DND-41 (cell line): ENCODE data around the gene DIS3L2.
A peak's percentile ranks its signal among the peaks of the same experiment; 100 is the strongest.
"Not testable (repeated sequence)": the region's sequence is repeated elsewhere in the genome, so short reads cannot be mapped to it uniquely, and the experiment has no call there.

Experiments used
- ATAC-seq: fragments of 200-7000 bp; cut with Tn5 transposase; 3 replicates; pipeline ENCODE4 v1.9.1; 2021; ENCODE audit warnings: low read depth; ENCODE audit not compliant: insufficient read depth
- DNase-seq: peaks from one replicate; pipeline ENCODE4 v3.0.0-alpha.2; 2020
- H2AFZ ChIP-seq: 2 replicates; pipeline ENCODE4 v1.6.0; 2012; ENCODE audit warnings: low read depth, low read length
- H3K27ac ChIP-seq: 2 replicates; pipeline ENCODE4 v1.5.1; 2012; ENCODE audit warnings: low read length, inconsistent platforms
- H3K27me3 ChIP-seq: fragments of 200-600 bp; sonication (generic); 2 replicates; pipeline ENCODE4 v1.6.0; 2012; ENCODE audit warnings: low read length, mild to moderate bottlenecking, inconsistent platforms; ENCODE audit not compliant: insufficient read depth, poor library complexity
- H3K36me3 ChIP-seq: 2 replicates; pipeline ENCODE4 v1.5.1; 2012; ENCODE audit warnings: low read length, inconsistent platforms; ENCODE audit not compliant: insufficient read depth
- H3K4me1 ChIP-seq: 2 replicates; pipeline ENCODE4 v1.5.1; 2012; ENCODE audit warnings: mild to moderate bottlenecking, low read length; ENCODE audit not compliant: insufficient read depth
- H3K4me2 ChIP-seq: 2 replicates; pipeline ENCODE4 v1.6.0; 2012; ENCODE audit warnings: mild to moderate bottlenecking, moderate library complexity, low read length, inconsistent platforms; ENCODE audit not compliant: insufficient read depth
- H3K4me3 ChIP-seq, 2 experiments: fragments of 200-600 bp in 1 of 2; shearing (Covaris generic) in 1 of 2; 2 replicates each; pipeline ENCODE4 v1.5.1; 2012 to 2016; ENCODE audit warnings: inconsistent platforms in 2 of 2, low read length in 2 of 2, mild to moderate bottlenecking in 2 of 2, low read depth in 1 of 2, moderate library complexity in 1 of 2
- H3K79me2 ChIP-seq: 2 replicates; pipeline ENCODE4 v1.6.0; 2012; ENCODE audit warnings: low read length, inconsistent platforms; ENCODE audit not compliant: insufficient read depth
- H3K9ac ChIP-seq: 2 replicates; pipeline ENCODE4 v1.6.0; 2012; ENCODE audit warnings: low read depth, mild to moderate bottlenecking, inconsistent platforms, low read length, moderate library complexity
- H3K9me3 ChIP-seq: 2 replicates; pipeline ENCODE4 v1.5.1; 2012; ENCODE audit warnings: low read length, moderate library complexity, mild to moderate bottlenecking, inconsistent platforms; ENCODE audit not compliant: insufficient read depth, severe bottlenecking
- H4K20me1 ChIP-seq: 2 replicates; pipeline ENCODE4 v1.6.0; 2012; ENCODE audit warnings: low read length; ENCODE audit not compliant: insufficient read depth
- EZH2 ChIP-seq: IDR thresholded peaks from 3 replicates; pipeline ENCODE4 v1.6.1; 2012; ENCODE audit warnings: borderline replicate concordance, low read depth, mild to moderate bottlenecking, moderate library complexity, low read length, inconsistent platforms; ENCODE audit not compliant: severe bottlenecking
- TF ChIP-seq, protein P1 (sequence below): IDR thresholded peaks from 2 replicates; pipeline ENCODE4 v1.5.1; 2012; ENCODE audit warnings: borderline replicate concordance, low read length, moderate library complexity, mild to moderate bottlenecking; ENCODE audit not compliant: poor library complexity, severe bottlenecking; ENCODE audit errors: extremely low read depth

The DIS3L2 gene

DNA sequence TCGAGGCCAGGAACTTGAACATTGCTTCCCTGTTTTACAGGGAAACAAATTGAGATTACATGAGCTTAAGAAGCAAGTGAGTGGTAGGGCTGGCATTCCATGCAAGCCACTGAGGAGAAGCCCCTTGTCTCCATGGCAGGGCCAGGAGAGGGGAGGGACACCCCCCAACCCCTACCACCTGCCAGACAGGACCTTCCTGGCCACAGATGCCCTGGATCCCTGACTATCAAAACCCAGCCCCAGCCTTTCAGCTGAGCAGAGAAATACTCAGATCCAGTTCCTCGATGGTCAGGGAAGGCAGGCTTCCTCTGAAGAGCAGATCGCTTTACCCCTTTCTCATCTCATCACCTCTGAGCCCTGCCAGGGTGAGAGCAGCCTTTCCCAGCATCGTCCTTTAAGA is 363.3 kb downstream of the DIS3L2 start:
- Histone ChIP-seq H4K20me1 (peaks cover 32% of the 10 kb centered on the region), H3K9ac (no peak overlapping the region), H3K36me3 (no peaks in the 10 kb centered on the region), H3K79me2 (no peaks in the 10 kb centered on the region), H2AFZ (no peak overlapping the region), H3K9me3 (no peaks in the 10 kb centered on the region), H3K27ac (no peak overlapping the region; the same call in 1 of the 2 replicates), H3K27me3 (no peaks in the 10 kb centered on the region), H3K4me1 (peaks cover 22% of the 10 kb centered on the region), H3K4me3 (no peak overlapping the region), H3K4me2 (no peak overlapping the region)
- TF ChIP-seq, protein P1, sequence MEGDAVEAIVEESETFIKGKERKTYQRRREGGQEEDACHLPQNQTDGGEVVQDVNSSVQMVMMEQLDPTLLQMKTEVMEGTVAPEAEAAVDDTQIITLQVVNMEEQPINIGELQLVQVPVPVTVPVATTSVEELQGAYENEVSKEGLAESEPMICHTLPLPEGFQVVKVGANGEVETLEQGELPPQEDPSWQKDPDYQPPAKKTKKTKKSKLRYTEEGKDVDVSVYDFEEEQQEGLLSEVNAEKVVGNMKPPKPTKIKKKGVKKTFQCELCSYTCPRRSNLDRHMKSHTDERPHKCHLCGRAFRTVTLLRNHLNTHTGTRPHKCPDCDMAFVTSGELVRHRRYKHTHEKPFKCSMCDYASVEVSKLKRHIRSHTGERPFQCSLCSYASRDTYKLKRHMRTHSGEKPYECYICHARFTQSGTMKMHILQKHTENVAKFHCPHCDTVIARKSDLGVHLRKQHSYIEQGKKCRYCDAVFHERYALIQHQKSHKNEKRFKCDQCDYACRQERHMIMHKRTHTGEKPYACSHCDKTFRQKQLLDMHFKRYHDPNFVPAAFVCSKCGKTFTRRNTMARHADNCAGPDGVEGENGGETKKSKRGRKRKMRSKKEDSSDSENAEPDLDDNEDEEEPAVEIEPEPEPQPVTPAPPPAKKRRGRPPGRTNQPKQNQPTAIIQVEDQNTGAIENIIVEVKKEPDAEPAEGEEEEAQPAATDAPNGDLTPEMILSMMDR, result no peak
- no peak for TF ChIP-seq EZH2
- ATAC-seq (no peak), DNase-seq (no peak)

DNA sequence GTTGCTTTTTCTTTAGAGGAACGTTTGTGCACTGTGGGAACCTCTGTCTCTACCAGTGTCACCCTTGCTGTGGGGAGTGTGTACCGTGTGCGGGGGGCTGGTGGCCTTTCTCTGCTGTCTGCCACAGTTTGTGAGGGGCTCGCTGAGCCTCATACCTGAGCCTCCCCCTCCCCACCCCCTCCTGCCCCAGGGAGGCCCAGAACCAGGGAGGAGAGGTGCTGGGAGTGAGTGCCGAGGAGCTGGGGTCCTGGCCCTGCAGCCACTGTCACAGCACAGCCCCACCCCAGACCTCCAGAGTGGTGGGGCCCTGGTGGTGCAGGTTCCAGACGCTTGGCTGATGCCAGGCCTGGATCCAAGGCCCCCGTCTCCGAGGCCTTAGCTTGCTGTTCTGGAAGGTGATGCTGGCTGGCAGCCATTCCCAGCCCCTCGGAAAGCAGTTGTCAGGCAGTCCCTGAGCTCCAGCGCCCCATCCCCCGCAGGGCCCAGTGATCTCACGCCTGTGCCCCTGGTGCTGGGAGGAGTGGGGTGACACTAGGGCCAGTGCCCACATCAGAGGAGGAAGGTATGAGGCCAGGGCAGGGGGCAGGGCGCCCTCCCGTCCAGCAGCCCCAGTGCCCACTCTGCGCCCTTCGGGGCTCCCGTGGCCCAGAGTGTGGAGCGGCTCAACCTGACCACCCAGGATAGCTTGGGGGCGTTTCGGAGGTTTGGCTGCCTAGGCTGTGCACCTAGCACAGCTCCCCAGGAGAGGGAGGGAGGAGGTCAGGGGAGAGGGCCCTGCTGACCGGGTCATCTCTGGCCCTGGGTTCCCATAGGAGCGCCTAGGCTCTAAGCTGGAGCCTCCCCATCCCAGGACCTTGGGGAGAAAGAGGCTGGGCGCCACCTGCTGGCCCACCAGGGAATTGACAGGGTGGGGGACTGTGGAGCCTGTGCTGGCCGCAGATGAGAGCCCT is 364.1 kb downstream of the DIS3L2 start:
- Histone ChIP-seq H3K9ac (no peak overlapping the region), H4K20me1 (peaks cover 32% of the 10 kb centered on the region), H3K36me3 (no peaks in the 10 kb centered on the region), H3K4me2 (no peak overlapping the region), H3K9me3 (no peaks in the 10 kb centered on the region), H3K4me1 (peaks cover 22% of the 10 kb centered on the region), H3K4me3 (no peak overlapping the region), H3K79me2 (no peaks in the 10 kb centered on the region), H3K27me3 (no peaks in the 10 kb centered on the region), H2AFZ (no peak overlapping the region), H3K27ac (no peak overlapping the region)
- DNase-seq, result peak; percentile 58
- peak; percentile 73 for ATAC-seq
- no peak for TF ChIP-seq EZH2
- TF ChIP-seq, protein P1, result peak; percentile 43

DNA sequence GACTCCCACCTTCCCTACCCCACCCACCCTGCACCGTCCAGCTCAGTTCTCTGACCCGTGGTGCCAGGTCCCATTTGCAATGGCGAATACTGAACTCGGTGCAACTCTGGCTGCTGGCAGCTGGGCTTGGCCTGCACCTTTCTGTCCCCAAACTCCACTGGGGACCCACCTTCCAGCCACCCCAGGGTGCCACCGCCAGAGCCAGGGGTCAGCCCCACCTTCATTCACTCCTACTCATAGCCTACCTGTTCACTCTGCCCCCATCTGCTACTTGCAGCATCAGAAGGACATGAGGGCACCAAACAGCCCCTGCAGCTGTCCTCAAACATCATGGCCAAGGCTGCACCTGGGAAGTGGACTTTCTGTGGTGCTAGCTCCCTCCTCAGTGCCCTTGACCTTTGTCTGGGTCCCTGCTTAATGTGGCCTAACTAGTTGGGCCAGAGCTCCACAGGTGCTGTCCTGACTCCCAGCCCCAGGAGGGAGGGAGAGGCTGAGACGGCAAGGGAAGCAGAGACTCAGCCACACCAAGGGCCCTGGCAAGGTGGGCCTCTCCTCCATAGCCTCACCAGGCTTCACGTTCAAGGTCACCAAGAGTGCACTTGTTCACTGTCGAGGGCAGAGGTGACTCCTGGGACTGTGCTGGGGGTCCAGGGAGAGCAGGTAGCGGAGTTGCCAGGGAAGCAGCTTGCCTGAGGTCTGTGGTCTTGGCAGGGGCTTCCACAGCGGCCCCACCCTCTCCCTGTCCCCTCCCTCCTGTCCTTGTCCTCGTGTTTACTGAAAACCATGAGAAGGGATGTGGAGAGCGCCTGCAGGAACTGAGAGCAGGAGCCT is 365.0 kb downstream of the DIS3L2 start:
- TF ChIP-seq, protein P1, result peak; percentile 21
- not testable (repeated sequence) for H3K27me3 ChIP-seq, ATAC-seq, DNase-seq, H2AFZ ChIP-seq, H3K9ac ChIP-seq, H3K4me2 ChIP-seq, H3K79me2 ChIP-seq, H3K9me3 ChIP-seq, H3K36me3 ChIP-seq, H3K4me3 ChIP-seq
- H3K4me1 ChIP-seq, result peaks cover 22% of the 10 kb centered on the region
- H3K27ac ChIP-seq, result 0 out of 2 replicates have a peak overlapping the region, but pooled peaks have one; percentile 27
- H4K20me1 ChIP-seq, result peaks cover 32% of the 10 kb centered on the region
